SIG-M5 treated with dmso at 0.1 percent for 504 hours (cell line): ENCODE data around the gene FGGY.
"Not testable (repeated sequence)": the region's sequence is repeated elsewhere in the genome, so short reads cannot be mapped to it uniquely, and the experiment has no call there.

Source experiments
- DNase-seq: peaks from one replicate; lab custom pipeline; 2025; ENCODE audit not compliant: unreplicated experiment; lab: John Stamatoyannopoulos, UW

Gene FGGY

GRCh38 chr1:59346429-59346828, 49.5 kb downstream of the FGGY start:
- DNase-seq, result no peak

GRCh38 chr1:59349101-59349500, 52.2 kb downstream of the FGGY start:
- no peak for DNase-seq

GRCh38 chr1:59350521-59350920, 53.6 kb downstream of the FGGY start:
- DNase-seq, result no peak

- no peak for DNase-seq
Measured at GRCh38 chr1:59352065-59352464, 55.2 kb downstream of the FGGY start.

GRCh38 chr1:59353453-59353852, 56.6 kb downstream of the FGGY start:
- DNase-seq, result no peak

GRCh38 chr1:59354239-59354638, 57.3 kb downstream of the FGGY start:
- not testable (repeated sequence) for DNase-seq

- no peak for DNase-seq
Measured at GRCh38 chr1:59354709-59355337, 57.9 kb downstream of the FGGY start.

- no peak for DNase-seq
Measured at GRCh38 chr1:59355361-59355760, 58.5 kb downstream of the FGGY start.

GRCh38 chr1:59356627-59357026, 59.7 kb downstream of the FGGY start:
- DNase-seq, result no peak

GRCh38 chr1:59357645-59358320, 60.9 kb downstream of the FGGY start:
- DNase-seq, result no peak

- DNase-seq, result no peak
Measured at GRCh38 chr1:59359325-59359724, 62.4 kb downstream of the FGGY start.

- no peak for DNase-seq
Measured at GRCh38 chr1:59360170-59360569, 63.3 kb downstream of the FGGY start.

GRCh38 chr1:59360729-59361128, 63.8 kb downstream of the FGGY start:
- DNase-seq, result no peak

GRCh38 chr1:59361766-59362165, 64.9 kb downstream of the FGGY start:
- DNase-seq, result no peak

GRCh38 chr1:59364037-59364436, 67.1 kb downstream of the FGGY start:
- DNase-seq, result no peak

- DNase-seq, result no peak
Measured at GRCh38 chr1:59366346-59366745, 69.5 kb downstream of the FGGY start.

GRCh38 chr1:59367301-59368007, 70.6 kb downstream of the FGGY start:
- DNase-seq, result peak; percentile 65

- no peak for DNase-seq
Measured at GRCh38 chr1:59368008-59368670, 71.2 kb downstream of the FGGY start.

- no peak for DNase-seq
Measured at GRCh38 chr1:59375321-59376220, 78.7 kb downstream of the FGGY start.

GRCh38 chr1:59377350-59377904, 80.5 kb downstream of the FGGY start:
- no peak for DNase-seq
